ENCODE measurements around the gene GFY.

The GFY gene

GRCh38 chr19:49473868-49474541 is 48.8 kb downstream of the GFY start, which contains the start of gene FLT3LG:
FLT3LG (plus strand) TSS chr19:49474215; CDS start chr19:49474640, 425 bp downstream.
- peak; percentile 80 for DNase-seq

GRCh38 chr19:49474542-49474924 is 49.3 kb downstream of the GFY start:
- DNase-seq = peak; percentile 27

DNA sequence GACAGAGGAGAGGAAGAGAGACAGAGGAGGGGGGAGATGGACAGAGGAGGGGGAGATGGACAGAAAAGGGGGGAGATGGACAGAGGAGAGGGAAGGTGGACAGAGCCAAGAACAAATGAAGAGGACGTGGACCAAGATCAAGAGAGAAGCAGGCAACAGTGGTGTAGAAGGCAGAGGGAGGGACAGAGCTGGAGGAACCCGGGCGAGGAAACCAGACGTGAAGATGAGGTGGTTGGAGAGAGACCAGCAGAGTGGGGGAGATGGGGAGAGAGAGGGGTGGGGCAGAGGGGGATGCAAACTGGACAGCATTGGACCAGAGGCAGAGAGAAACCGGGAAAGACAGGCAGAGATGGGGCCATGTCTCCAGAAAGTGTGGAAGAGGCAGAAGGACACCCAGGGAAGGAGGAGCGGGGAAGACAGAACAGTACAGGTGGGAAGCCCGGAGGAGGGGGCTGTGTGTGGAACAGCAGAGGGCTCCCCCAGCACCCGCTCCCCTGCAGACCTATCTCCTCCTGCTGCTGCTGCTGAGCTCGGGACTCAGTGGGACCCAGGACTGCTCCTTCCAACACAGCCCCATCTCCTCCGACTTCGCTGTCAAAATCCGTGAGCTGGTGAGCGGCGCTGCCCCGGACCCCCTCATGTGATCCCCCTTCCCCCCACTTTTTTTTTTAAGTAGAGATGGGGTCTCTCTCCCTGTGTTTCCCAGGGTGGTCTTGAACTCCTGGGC is 50.2 kb downstream of the GFY start:
- DNase-seq = peak; percentile 29

- DNase-seq = peak; percentile 66
Measured at GRCh38 chr19:49475995-49476880, 51.0 kb downstream of the GFY start.
